Uterus (tissue), 4 donors: ENCODE results near the gene TNRC18. TPM values are rescaled to one million over a fixed set of nuclear protein-coding genes. Genes with fewer than 3 reads are reported as not detected.

Experiments used
- DNase-seq, 2 donors: peaks; one replicate each; pipeline ENCODE4 v3.0.0-alpha.2; 2019 to 2020
- H3K27ac ChIP-seq, 2 donors: fragments of 200-600 bp; sonication (generic); 1 replicate in 1 of 2; 2 replicates in 1 of 2; pipeline ENCODE4 v1.5.1; 2016 to 2018
- H3K27me3 ChIP-seq, 2 donors: fragments of 200-600 bp; sonication (generic); one replicate each; pipeline ENCODE4 v1.5.1; 2018 to 2019; ENCODE audit warnings: control low read depth in 1 of 2
- H3K36me3 ChIP-seq, 2 donors: fragments of 200-600 bp; sonication (generic); one replicate each; pipeline ENCODE4 v1.5.1; 2019; ENCODE audit warnings: control low read depth in 1 of 2
- H3K4me1 ChIP-seq, 2 donors: fragments of 200-600 bp; sonication (generic); one replicate each; pipeline ENCODE4 v1.5.1; 2018 to 2019; ENCODE audit warnings: control low read depth in 1 of 2
- H3K4me3 ChIP-seq, 2 donors: fragments of 200-600 bp; sonication (generic); 1 replicate in 1 of 2; 2 replicates in 1 of 2; pipeline ENCODE4 v1.5.1; 2018 to 2019; ENCODE audit warnings: mild to moderate bottlenecking in 1 of 2
- H3K9me3 ChIP-seq, 2 donors: fragments of 200-600 bp; sonication (generic); one replicate each; pipeline ENCODE4 v1.5.1; 2019; ENCODE audit warnings: control low read depth in 1 of 2
- CTCF ChIP-seq, 4 experiments: fragments of 200-600 bp in 2 of 4; fragments of 450-650 bp in 2 of 4; sonication (generic) in 2 of 4; IDR thresholded peaks; one replicate each; pipeline ENCODE4 v1.5.1; 2016 to 2019; ENCODE audit warnings: antibody characterized with exemption in 4 of 4, mild to moderate bottlenecking in 2 of 4, moderate library complexity in 1 of 4
- POLR2A ChIP-seq, 2 donors: fragments of 450-650 bp; IDR thresholded peaks; one replicate each; pipeline ENCODE4 v1.6.1; 2016; ENCODE audit warnings: antibody characterized with exemption in 2 of 2, mild to moderate bottlenecking in 1 of 2, moderate library complexity in 1 of 2
- intact Hi-C: fragments of 100-400 bp; cut with DNase I; formaldehyde crosslinking; loops from one replicate; pipeline ENCODE4 v1.15.1; 2023; ENCODE audit warnings: low total_unique reads
- total RNA-seq, 4 donors: library from RNA; depleted of rRNA in 3 of 4; stranded (reverse); fragments of >200 nt in 3 of 4; gene quantifications; one replicate each; pipeline versions ENCODE4 v1.1.0 to v1.2.4, GENCODE V29; 2014 to 2023
- donor health status: DM: yes; HTN: yes; CAD: no.

TNRC18 gene
- total RNA-seq, 4 donors from 2014 or later = 28.2 to 179 (median 62.1) TPM

GRCh38 chr7:5451391-5451790 lies 27.8 kb upstream of the TNRC18 start:
- intact Hi-C loops = loop anchor here (2.0 to 5.0 kb wide), 2 partner anchors 85 to 209 kb away; no protein-coding TSS in a partner anchor

GRCh38 chr7:5450549-5451327 lies 27.1 kb upstream of the TNRC18 start:
- no peak overlapping the region for H3K4me3 ChIP-seq
- no peaks in the 10 kb centered on the region for H3K4me1 ChIP-seq
- H3K36me3 ChIP-seq = no peaks in the 10 kb centered on the region
- no peaks in the 10 kb centered on the region for H3K27me3 ChIP-seq
- no peaks in the 10 kb centered on the region for H3K9me3 ChIP-seq
- TF ChIP-seq CTCF (IDR thresholded peaks at IDR 0.05) (peak; percentile 72 to 84 (median 80)), POLR2A (IDR thresholded peaks at IDR 0.05) (no peak)
- peak; percentile 56 to 65 for DNase-seq
- intact Hi-C loops = loop anchor here (2.0 to 5.0 kb wide), 2 partner anchors 84 to 208 kb away; no protein-coding TSS in a partner anchor
- H3K27ac ChIP-seq = no peak overlapping the region

More at GRCh38 chr7:5451391-5451790, 27.8 kb upstream of the TNRC18 start:
- H3K36me3 ChIP-seq = no peaks in the 10 kb centered on the region
- H3K27ac ChIP-seq = no peak overlapping the region
- DNase-seq = no peak
- H3K4me1 ChIP-seq = no peaks in the 10 kb centered on the region
- H3K27me3 ChIP-seq = no peaks in the 10 kb centered on the region
- H3K9me3 ChIP-seq = no peaks in the 10 kb centered on the region
- no peak overlapping the region for H3K4me3 ChIP-seq
- TF ChIP-seq POLR2A (IDR thresholded peaks at IDR 0.05) = no peak

DNA sequence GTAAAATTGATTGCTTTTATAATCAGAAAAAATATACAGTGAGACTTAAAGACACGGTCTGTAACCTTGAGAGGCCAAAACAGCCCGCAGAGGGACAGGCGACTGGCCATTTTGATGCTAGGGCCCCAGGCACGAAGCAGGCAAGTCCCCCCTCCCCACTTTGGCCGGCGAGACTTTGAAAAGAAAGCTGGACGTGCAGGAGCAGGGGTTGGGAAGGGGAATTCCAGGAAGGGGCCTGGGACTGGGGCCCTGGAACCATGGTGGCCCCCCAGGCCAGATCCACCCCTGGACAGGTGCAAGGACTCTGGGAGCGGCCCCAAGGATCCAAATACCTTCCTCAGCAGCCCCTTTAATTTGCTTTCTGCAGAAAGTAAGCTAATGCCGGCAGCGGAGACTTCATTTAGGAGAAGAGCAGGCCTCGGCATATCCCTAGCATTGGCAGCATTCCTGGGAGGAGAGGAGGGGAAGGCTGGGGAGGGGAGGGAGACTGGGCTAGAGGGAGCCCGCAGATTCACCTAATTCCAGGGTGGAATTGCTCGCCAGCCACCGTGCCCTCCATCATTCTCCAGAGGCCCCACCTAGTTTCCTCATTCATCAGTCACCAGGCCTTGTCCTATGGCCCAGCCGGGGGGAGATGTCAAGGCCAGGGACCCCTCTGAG lies 24.9 kb upstream of the TNRC18 start:
- H3K27me3 ChIP-seq = no peaks in the 10 kb centered on the region
- no peak for TF ChIP-seq POLR2A (IDR thresholded peaks at IDR 0.05)
- TF ChIP-seq CTCF (IDR thresholded peaks at IDR 0.05) = no peak

GRCh38 chr7:5445981-5446594 lies 22.5 kb upstream of the TNRC18 start:
- Histone ChIP-seq H3K4me3 (no peak overlapping the region), H3K9me3 (no peaks in the 10 kb centered on the region), H3K27me3 (no peaks in the 10 kb centered on the region), H3K36me3 (no peaks in the 10 kb centered on the region), H3K27ac (no peak overlapping the region), H3K4me1 (no peaks in the 10 kb centered on the region)
- intact Hi-C loops = no loop called here
- no peak for DNase-seq
- no peak for TF ChIP-seq CTCF (IDR thresholded peaks at IDR 0.05)
- TF ChIP-seq POLR2A (IDR thresholded peaks at IDR 0.05) = no peak

More for the DNA sequence above, 24.9 kb upstream of the TNRC18 start:
- Histone ChIP-seq H3K9me3 (no peaks in the 10 kb centered on the region), H3K27ac (no peak overlapping the region), H3K4me3 (no peak overlapping the region), H3K4me1 (no peaks in the 10 kb centered on the region), H3K36me3 (no peaks in the 10 kb centered on the region)
- intact Hi-C loops = no loop called here
- no peak for DNase-seq

- intact Hi-C loops = no loop called here
- H3K4me3 ChIP-seq = no peak overlapping the region
- H3K4me1 ChIP-seq = no peaks in the 10 kb centered on the region
- no peaks in the 10 kb centered on the region for H3K36me3 ChIP-seq
- no peak for TF ChIP-seq POLR2A (IDR thresholded peaks at IDR 0.05)
- no peak for TF ChIP-seq CTCF (IDR thresholded peaks at IDR 0.05)
- H3K27ac ChIP-seq = no peak overlapping the region
- no peak for DNase-seq
- H3K9me3 ChIP-seq = no peaks in the 10 kb centered on the region
- H3K27me3 ChIP-seq = no peaks in the 10 kb centered on the region
Observed at GRCh38 chr7:5443678-5444077, 20.0 kb upstream of the TNRC18 start.
